Endothelial cell of hepatic sinusoid (primary cell): ENCODE measurements around the gene CLMN.
"Not testable (repeated sequence)": the region's sequence is repeated elsewhere in the genome, so short reads cannot be mapped to it uniquely, and the experiment has no call there.

Experiments used
- in situ Hi-C: cut with HindIII; loops from 2 replicates; pipeline ENCODE4 v1.10.0; 2017; ENCODE audit warnings: low sequenced_read_pairs

The CLMN gene

DNA sequence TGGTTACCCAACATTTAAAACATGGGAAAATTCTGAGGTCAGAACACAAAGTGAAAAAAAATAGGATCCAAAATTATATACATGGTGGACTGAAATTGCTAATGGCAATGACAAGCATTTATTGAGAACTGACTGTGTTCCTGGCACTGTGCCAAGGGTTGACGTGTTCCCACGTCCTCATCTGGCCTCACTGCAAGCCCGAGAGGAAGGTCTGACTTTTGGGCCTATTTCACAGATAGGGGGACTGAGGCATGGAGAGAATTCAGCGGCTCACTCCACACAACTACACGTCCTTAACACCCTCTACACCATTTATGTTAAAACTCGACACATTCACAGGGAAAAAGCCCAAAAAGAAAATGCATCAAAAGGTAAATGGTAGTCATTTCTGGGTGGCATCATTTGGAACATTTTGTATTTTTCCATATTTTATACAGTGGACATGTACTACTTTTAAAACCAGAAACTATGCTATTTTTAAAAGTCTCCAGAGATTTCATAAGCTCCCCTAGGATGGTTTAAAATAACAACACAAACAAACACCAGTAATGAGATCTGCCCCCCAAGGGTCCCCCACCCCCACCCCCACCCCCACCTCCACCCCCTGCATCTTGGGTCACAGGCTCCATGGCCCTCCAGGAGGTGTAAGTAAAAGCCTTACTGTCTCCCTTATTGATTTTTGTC, 27.7 kb downstream of the CLMN start:
- in situ Hi-C loops = no loop called here

DNA sequence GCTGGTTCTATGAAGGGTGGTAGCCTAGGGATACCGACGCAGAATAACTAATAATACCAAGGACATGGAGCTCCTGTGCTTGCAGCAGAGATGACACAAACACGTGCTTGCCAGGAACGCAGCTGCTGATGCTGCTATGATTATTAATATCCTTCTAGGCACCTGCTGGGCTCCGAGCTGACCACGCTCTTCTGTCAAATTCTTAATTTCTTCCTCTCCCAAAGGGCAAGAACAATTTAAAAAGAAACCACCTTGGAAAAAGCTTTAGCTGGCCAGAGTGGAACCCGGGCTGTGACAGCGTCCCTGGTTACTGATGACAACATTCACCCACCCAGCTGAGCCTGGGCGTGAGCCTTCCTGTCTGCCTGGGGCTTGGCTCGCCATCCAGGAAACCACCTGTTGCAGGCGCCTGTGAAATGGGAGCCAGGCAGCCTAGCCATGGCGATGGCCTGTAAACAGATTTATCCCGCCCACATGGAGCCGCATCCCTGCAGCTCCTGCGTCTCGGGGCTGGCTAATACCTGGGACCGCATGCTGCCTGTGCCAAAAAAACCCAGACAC, 28.8 kb downstream of the CLMN start:
- in situ Hi-C loops = no loop called here

DNA sequence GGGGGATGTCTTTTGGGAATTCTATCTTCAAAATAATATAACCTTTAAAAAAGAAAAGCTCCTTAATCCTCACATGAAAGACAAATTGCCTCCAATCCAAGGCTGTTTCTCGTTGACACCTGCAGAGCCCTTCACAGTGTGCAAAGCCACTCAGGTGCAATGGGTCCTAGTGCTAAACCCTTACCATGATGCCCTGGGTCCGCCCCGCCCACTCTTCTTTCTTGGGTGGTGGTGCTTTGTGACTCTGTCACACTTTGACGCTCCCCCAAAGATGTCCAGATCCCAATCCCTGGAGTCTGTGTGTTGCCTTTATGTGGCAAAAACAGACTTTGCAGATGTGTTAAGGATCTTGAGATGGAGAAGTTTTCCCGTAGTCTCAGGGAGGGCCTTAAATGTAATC, 29.7 kb downstream of the CLMN start:
- in situ Hi-C loops = no loop called here

DNA sequence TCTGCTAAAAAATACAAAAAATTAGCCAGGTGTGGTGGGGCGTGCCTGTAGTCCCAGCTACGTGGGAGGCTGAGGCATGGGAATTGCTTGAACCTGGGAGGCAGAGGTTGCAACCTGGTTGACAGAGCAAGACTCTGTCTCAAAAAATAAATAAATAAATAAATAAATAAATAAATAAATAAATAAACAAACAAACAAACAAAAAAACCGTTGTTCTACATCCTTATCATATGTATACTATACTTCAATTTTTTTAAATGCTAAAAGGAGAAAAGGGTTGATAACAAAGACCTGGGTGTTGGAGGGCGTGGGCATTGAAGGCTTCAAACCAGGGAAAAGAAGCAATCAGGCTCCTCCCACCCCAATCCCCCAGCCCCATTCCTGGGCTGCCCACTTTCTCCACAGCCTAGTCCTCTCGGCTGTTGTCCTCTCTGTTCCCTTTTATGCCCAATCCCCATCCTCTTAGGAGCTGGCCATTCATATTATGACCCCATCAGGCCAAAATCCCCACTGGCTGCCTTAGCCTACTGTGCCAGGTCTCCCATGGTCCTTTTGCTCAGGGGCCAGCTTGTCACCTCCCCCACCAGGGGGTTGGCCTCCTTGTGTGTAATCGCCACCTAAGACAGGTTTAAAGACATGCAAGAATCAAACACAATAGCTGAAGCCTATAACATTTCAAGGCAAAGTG, 30.2 kb downstream of the CLMN start:
- in situ Hi-C loops = no loop called here

DNA sequence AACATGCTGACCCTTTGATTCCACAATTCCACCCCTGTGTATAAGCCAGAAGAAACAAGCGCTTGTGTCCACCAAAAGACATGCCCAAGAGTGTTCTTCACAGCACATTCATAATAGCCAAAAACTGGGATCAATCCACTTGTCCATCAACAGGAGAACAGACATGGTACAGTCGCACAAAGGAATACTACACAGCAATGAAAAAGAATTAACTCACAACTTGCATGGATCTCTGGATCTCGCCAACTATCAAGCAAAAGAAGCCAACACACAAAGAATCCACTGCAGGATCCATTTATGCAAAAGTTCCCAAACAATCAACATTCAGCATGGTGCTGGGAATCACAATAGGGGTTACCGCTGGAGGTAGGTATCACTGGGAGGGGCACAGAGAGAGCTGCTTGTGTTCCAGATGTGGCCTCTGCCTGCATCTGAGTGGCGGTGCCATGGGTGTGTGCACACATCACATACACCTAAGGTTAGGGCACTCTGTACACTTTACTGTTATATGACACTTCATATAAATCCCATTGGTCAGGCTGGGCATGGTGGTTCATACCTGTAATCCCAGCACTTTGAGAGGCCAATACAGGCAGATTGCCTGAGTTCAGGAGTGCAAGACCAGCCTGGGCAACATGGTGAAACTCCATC, 30.9 kb downstream of the CLMN start:
- in situ Hi-C loops = no loop called here

DNA sequence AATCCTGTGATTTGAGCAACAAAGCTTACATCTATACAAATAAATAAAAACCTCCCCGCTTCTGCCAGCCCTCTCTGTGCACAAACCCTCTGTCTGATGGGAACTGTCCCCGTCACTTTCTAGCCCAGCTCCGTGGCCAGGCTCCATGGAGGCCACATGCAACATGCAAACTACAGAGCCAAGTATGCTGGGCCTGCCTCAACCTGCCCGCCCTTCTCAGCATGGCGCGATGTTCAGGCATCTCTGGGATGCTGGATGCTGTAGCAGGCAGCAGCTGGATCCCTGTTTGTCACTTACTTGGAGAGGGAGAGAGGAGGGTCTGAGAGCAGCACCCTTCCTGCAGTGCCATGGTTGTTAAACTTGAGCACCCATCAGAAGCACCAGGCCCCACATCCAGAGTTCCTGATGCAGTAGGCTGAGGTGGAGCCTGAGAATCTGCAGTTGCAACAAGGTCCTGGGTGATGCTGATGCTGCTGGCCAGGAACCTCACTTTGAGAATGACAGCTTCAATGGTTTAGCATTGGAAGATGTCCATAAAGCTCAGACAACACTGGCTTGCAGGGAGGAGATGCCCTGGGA, 32.4 kb downstream of the CLMN start:
- in situ Hi-C loops = no loop called here

DNA sequence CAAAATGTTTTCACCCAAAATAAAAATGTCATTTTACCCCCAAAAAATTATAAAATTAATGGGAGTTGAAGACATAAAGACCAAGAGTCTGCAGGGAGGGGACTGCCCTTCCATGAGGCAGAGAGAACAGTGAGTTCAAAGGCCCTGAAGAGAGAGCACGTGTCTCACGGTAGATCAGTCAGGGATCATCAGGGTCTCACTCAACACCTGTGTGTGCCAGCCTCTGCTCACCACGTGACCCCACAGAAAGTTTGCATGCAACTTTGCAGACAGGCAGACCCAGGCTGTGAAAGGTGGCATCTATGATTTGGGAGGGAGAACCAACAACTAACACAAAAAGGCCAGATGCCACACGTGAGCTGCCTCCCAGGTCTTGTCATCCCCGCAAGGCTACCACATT, 33.1 kb downstream of the CLMN start:
- in situ Hi-C loops = no loop called here

DNA sequence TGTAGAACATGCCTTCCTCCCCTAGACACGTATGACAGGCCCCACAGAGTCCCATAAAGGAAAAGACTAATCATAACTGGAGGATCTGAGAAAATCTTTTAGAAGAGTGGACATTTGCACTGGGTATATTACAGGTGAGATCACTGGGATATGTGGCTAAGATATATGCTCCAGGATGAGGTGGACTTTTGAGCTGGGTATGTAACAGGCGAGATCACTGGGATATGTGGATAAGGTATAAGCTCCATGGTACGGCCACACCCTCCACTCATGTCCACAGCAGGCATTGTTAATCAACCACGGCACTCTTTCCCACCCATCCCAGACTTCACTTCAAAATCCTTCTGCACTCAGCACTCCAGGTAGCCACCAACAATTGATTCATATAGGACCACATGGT, 34.1 kb downstream of the CLMN start:
- in situ Hi-C loops = no loop called here

DNA sequence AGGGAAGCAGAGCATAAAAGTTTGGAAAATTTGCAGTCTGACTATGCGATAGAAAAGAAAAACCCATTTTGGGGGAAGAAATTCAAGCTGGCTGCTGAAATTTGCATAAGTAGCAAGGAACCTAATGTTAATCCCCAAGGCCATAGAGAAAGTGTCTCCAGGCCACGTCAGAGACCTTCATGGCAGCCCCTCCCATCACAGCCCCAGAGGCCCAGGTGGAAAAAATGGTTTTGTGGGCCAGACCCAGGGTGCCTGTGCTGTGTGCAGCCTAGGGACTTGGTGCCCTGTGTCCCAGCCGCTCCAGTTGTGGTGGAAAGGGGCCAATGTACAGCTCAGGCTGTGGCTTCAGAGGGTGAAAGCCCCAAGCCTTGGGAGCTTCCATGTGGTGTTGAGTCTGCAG, 35.9 kb downstream of the CLMN start:
- in situ Hi-C loops = not testable (repeated sequence)

DNA sequence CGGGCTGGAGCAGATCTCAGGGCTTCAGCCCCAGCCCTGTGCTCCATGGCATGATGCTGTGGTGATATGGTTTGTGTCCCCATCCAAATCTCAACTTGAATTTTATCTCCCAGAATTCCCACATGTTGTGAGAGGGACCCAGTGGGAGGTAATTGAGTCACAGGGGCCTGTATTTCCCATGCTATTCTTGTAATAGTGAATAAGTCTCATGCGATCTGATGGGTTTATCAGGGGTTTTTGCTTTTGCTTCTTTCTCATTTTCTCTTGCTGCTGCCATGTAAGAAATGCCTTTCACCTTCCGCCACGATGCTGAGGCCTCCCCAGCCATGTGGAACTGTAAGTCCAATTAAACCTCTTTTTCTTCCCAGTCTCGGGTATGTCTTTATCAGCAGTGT, 36.7 kb downstream of the CLMN start:
- in situ Hi-C loops = not testable (repeated sequence)

DNA sequence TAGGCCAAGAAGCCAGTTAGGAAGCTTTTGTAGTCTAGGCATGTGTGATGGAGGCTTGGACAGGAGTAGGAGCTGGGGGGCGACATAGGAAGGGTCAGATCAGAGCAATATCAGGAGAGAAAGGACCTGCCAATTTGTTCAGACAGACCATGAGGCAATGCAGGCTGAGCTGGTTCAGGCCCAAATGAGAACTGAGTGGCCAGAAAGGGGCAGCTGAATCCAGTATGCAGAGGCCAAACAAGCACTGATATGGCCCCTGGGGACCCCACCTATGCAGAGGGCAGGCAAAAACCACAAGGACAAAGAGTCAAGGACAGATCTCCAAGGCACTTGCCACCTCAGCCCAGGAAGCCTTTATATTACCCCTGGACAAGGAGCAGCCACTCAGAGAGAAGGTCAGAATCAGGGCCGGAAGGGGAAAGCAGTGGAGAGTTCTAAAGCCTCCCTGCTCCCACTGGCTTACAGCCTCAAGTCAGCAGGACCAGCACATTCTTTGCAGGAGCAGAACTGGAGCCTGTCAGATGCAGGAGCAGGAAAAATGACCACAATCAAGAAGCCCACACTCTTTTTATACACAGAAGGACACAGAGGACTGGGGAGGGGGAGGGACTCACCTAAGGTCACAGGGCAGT, 37.2 kb downstream of the CLMN start:
- in situ Hi-C loops = no loop called here

DNA sequence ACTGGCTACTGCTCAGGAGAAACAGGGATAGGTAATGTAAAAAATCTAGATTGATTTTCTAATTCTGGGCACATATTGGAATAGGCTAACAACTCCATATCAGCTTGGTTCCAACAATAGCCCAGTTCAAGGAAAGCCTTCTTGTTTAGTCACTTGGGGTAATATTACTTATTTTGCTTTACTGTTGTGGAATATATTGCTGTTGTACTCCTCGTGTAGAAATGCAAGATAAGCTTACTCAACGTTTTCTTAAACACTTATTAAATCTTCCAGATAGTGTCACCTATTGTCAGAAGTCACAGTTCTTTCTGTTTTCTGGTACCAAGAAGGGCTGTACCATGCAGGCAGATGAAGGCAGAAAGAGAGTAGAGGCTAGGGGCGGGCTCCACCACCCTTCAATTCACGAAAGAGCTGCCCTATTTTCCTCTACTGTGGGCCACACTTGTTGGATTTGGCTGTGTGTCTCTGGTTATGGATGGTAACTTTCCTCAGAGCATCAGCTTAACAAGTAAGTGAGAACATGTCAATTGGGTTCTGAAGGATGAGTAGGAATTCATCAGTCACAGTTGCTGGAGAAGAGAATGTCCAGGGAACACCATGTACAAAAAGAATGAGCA, 38.0 kb downstream of the CLMN start:
- in situ Hi-C loops = no loop called here

DNA sequence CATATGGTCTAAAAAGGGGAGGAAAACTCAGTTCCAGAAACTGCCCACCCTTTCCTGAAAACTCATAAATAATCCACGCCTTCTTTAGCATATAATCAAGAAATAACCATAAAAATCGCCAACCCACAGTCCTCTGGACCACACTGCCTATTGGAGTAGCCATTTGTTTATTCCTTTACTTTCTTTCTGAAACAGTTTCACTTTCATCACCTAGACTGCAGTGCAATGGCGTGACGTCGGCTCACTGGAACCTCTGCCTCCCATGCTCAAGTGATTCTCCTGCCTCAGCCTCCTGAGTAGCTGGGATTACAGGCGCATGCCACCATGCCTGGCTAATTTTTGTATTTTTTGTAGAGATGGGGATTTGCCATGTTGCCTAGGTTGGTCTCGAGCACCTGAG, 44.2 kb downstream of the CLMN start:
- in situ Hi-C loops = no loop called here

DNA sequence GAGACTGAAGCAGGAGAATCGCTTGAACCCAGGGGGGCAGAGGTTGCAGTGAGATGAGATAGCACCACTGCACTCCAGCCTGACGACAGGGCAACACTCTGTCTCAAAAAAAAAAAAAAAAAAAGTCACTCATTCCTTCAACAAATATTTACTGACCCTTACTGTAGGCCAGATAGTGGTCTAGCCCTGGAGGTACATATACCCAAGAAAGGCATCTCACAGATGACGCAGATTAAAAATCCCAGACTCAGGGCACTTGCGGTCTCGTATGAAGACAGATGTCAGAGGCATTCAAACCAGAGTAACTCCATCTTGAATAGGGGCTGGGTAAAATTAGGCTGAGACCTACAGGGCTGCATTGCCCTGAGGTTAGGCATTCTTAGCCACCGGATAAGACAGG, 44.8 kb downstream of the CLMN start:
- in situ Hi-C loops = no loop called here

DNA sequence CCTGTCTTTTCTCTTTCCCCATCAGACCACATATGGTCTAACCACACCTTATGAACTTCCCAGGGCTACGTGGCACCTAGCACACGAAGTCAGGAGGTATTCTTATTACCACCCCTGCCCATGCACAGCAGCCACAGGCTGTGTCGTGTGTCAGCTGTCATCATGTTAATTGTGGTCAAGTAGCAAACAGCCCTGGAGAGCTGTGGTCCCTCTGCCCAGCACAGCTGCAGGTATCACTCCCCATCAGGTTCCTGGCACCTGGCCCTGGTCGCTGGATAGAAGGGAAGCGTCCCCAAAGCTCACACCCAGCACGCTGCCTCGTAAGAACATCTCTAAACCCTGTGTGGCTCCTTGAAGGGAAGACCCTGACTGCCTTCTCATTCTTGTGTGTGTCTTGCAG, 45.4 kb downstream of the CLMN start:
- in situ Hi-C loops = no loop called here

DNA sequence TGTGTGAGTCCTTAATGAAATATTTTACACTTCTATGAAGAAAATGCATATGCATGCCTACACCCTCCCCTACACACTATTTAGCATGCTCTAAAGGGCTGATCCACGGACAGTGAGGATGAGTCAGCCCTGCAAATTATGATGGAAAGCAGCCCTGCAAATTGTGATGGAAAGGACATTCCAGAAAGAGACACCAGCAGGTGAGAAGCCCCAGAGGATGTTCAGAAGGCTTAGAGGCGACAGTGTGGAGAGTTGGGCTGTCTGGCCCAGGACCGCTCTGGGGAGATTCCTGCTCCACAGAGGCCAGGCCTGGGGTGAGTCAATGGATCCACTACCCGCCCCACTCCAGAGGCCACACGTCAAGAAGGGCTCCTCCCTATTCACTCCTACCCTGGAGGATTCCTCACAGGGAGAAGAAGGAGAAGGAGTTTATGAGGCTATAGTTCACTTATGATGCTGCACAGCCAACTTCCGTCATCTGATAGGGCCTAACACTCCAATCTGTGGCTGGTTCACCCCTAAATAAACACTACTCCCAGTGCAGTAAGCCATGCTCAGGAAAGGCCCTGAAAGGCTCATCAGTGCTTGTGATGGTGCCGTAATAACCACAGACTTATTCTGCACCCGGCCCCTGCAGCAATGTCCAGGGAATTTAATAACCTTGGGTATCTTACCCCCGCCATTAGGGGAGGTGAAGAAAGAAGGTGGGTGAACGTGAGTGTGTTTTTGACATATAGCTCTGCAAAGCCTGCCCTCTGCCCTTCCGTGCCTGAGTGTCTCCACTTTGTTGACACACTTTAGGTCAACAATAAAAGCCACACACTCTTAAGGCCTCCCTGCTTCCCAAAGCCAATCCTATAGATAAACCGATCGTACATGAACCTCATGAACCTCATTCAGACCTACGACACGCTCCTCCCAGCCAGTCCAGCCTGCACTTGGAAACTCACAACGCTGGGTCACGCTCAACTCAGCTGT, 46.4 kb downstream of the CLMN start:
- in situ Hi-C loops = no loop called here

DNA sequence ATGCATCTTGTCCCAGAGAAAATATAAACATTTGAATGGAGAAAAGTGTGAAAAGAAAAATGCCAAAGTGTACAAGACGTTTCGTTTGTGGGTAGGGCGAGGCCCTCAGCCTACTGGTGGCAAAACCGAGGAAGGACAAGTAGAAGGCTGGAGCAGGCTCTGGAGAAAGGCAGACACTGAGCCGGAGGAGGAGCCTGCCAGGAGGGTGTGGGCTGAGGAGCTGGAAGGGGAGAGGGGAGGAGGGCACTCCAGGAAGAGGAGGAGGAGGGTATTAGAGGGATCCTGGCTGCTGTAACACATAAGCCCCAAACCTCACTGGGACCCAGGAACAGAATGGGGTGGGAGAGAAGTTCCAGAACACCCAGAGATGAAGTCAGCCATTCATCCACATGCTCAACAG, 47.7 kb downstream of the CLMN start:
- in situ Hi-C loops = no loop called here

DNA sequence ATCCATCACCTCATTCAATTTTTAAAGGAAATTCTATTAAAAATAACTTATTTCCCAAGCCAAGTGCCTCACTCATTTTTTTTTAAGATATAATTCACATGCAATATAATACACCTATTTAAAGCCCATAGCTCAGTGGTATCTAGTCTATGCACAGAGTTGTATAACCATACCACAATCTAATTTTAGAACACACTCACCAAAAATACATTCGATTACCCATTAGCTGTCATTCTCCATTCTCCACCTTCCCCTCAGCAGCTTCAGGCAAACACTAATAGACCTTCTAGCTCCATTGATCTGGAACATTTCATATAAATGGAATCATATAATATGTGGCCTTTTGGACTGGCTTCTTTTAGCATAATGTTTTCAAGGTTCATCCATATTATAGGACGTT, 49.5 kb downstream of the CLMN start:
- in situ Hi-C loops = no loop called here

DNA sequence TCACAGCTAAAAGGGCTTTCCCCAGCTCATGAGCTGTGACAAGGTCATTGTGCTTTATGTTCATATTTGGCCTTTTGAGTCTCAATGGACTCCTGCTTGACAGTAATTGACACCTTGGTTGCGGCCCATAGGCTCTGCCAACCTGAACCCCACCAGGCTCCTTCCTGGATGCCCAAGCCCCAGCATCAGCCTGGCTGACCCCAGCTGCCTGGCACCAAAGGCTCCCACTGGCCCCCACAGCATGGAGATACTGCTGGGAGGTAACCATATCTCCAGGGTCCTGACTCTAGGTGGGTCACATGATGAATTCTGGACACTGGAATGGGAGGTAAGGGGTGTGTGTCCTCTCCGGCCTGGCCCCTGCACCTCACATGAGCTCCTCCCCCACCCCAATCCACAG, 50.2 kb downstream of the CLMN start:
- in situ Hi-C loops = no loop called here

DNA sequence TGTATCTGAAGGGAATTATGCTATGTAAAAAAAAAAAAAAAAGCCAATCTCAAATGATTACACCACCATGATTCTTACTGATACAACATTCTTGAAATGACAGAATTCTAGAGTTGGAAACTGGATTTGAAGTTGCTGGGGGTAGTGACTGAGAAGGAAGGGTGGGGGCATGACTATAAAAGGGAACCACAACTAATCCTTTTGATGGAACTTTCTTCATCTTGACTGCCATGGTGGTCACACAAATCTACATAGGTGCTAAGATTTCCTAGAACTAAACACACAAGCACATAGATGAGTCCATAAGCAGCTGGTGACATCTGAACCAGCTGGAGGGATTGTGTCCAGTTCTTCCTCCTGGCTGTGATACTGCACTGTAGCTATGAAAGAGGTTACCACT, 51.4 kb downstream of the CLMN start:
- in situ Hi-C loops = no loop called here
